LNCaP clone FGC (cell line): Measurements from ENCODE around the gene SOBP.

ENCODE experiments used
- DNase-seq: peaks from one replicate; pipeline ENCODE4 v3.0.0-alpha.2; 2011; ENCODE audit warnings: low read depth
- H3K4me3 ChIP-seq: 2 replicates; pipeline ENCODE4 v1.5.1; 2011; ENCODE audit warnings: mild to moderate bottlenecking, low read depth, low read length, control low read depth
- TF ChIP-seq, protein P1 (sequence below): IDR thresholded peaks from 2 replicates; pipeline ENCODE4 v1.5.1; 2012; ENCODE audit warnings: mild to moderate bottlenecking; ENCODE audit not compliant: control insufficient read depth, insufficient read depth; ENCODE audit errors: extremely low read depth

Gene SOBP

DNA sequence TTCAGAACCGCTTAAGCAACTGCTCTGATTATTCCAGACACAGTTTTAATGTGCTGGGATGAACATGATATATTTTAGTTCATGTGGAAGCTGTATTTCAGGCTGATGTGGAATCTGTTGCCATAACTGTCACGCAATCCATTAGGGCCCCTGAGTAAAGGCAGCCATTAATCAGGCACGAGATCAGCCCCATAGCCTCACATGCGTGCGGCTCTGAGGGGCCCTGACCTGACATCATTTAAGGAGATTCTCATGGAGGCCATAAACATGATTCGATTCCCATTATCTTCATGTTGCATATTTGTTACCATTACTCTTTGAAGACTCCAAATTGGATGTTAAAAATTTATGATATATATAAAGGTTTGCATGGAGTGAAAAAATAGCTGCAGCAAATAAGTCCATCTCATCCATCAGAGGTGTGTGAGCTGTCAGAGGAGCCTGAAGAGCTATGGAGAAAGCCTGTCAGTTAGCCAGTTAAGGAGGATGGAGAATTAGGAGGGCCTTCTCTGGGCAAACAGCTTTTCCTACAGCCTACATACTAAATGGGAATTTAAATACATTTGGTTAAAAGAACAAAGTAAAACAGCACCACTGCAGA lies 89.6 kb downstream of the SOBP start:
- no peak overlapping the region for H3K4me3 ChIP-seq
- TF ChIP-seq, protein P1, sequence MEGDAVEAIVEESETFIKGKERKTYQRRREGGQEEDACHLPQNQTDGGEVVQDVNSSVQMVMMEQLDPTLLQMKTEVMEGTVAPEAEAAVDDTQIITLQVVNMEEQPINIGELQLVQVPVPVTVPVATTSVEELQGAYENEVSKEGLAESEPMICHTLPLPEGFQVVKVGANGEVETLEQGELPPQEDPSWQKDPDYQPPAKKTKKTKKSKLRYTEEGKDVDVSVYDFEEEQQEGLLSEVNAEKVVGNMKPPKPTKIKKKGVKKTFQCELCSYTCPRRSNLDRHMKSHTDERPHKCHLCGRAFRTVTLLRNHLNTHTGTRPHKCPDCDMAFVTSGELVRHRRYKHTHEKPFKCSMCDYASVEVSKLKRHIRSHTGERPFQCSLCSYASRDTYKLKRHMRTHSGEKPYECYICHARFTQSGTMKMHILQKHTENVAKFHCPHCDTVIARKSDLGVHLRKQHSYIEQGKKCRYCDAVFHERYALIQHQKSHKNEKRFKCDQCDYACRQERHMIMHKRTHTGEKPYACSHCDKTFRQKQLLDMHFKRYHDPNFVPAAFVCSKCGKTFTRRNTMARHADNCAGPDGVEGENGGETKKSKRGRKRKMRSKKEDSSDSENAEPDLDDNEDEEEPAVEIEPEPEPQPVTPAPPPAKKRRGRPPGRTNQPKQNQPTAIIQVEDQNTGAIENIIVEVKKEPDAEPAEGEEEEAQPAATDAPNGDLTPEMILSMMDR: no peak
- DNase-seq: no peak

DNA sequence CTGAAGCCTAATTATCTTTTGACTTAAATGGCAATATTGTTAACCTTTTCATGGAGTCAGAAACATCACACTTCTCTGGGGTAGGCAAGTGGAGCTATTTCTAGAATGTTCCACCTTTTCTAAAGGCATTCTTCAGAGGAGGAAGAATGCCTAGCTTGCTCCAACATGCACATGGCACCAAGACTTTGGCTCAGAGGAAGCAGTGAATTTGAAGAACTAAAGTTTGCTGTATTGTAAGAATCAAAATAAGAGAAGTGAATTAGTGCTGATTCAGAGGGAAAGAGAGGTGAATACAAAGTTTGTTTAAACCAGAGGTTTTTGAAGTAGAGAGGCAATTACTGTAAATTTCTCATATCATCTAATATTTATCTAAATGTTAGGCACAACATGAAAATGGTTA lies 92.2 kb downstream of the SOBP start:
- no peak for DNase-seq
- no peak overlapping the region for H3K4me3 ChIP-seq
- TF ChIP-seq, protein P1: no peak

DNA sequence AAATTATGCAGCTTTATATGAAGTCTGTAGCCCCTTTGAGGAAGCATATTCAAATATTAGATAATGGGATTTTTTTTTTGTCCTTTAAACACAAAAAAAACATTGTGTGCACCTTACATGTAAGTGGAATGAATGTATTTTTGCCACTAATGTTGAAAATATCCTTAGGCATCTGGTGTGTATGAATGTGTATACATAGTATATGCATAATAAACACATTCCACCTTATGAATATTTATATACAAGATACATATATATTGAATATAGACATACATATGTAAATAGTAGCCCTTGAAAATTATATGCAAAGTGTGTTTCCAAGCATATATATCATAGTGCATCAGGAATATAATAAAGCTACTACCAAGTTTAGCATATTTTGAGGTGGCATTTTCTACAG lies 94.8 kb downstream of the SOBP start:
- no peak overlapping the region for H3K4me3 ChIP-seq
- no peak for DNase-seq
- TF ChIP-seq, protein P1: no peak

DNA sequence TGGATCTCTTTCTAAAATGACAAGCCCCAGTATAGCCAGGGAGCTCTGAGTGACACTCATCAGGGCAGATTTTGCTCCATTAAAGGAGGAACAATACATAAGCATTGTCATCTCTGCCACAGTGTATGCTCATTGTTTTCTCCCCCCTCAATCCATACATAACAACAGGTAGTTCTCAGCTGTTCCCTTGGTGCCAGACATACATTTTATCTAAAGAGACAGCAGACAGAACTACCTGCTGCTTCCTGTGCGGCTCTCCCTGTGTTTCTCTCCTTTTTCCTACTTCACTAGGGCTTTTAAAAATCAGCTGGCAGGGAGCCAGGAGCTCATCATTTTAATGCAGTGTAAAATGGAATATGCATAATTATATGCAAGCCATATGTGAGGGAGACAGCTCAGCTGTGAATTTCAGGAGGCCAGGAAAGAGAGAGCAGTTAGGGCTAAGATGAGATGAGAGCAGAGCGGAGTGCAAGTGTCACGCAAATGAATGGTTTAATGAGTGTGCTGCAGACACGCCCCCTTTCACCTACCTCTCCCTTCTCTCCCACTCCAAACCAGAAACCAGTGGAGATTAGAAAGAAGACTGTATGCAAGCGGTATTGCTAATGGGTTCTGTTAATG lies 96.0 kb downstream of the SOBP start:
- TF ChIP-seq, protein P1: no peak
- no peak for DNase-seq
- H3K4me3 ChIP-seq: no peak overlapping the region

DNA sequence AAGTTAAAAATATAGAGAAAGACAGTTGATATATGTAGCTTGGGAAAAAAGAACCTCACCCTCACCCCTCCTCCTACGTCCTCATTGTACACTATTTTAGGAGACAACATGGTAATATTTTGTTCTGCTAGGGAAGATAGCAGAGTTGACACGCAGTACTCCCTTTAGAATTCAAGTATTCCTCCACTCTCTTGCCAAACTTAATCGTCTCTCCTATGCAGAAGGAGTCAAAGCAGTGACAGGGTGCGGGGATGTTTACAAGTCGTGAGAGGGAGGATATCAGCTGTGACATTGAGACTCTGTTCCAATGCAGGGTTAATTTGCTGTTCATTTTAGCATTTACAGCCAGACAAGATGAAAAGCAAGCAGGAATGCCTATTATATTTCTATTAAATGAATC lies 97.5 kb downstream of the SOBP start:
- no peak for DNase-seq
- H3K4me3 ChIP-seq: no peak overlapping the region
- TF ChIP-seq, protein P1: no peak

DNA sequence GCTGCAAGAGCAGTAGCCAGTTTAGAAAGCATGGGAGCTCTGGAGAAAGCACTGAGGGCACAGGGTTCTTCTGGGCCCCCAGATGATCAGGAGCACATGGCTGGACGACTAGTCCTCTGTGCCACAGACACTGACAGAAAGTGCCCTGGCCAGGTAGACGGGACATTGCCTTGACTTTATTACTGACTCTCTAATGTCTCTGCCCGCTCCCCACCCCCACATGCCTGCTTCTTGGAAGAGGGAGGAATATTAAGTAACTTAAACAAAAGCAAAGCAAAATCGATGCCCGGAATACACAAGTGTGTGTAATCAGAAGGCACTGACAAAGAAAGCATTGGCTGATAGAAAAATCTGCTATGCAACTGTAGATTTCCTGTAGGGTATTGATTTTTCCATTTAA lies 99.3 kb downstream of the SOBP start:
- DNase-seq: no peak

DNA sequence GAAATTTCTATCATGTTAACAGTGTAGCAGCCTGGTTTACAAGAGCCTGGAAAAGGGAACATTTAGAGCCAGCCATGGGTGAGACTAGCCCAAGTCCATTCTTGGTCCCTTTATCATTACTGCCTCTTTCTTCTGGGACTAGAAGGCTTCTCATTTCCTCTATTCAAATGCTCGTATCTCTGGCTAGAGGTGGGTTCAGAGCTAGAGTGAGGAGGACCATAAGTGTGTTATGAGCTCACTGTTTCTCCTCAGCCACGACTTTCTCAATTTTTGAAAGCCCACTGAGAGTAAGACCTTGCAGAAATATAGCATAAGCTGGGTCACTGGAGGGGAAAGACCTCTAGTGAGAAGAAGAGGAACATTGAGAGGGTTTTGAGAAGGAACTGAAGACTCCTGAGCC lies 100.0 kb downstream of the SOBP start:
- no peak overlapping the region for H3K4me3 ChIP-seq
- DNase-seq: no peak
- TF ChIP-seq, protein P1: no peak

More for the DNA sequence above, 99.3 kb downstream of the SOBP start:
- TF ChIP-seq, protein P1: no peak
- no peak overlapping the region for H3K4me3 ChIP-seq
